ENCODE measurements around the gene CNBD2. TPM values are rescaled to one million over a fixed set of nuclear protein-coding genes. Genes with fewer than 3 reads are reported as not detected.
"Not testable (repeated sequence)": the region's sequence is repeated elsewhere in the genome, so short reads cannot be mapped to it uniquely, and the experiment has no call there.

The CNBD2 gene
- total RNA-seq, 4 donors from 2014 or later, result 2.0 to 6.3 (median 4.1) TPM

GRCh38 chr20:36010076-36010475, 41.7 kb downstream of the CNBD2 start:
- DNase-seq (ENCODE audit: low spot score), result no peak
- no peak for ATAC-seq (ENCODE audit: low FRiP score)
- no peak for TF ChIP-seq CTCF (IDR thresholded peaks at IDR 0.05)

- DNase-seq (ENCODE audit: low spot score) (no peak), ATAC-seq (ENCODE audit: low FRiP score) (no peak)
- no peak for TF ChIP-seq CTCF (IDR thresholded peaks at IDR 0.05)
These were observed 42.4 kb downstream of the CNBD2 start for GRCh38 chr20:36010825-36011224.

- DNase-seq (ENCODE audit: low spot score), result no peak
- no peak for ATAC-seq (ENCODE audit: low FRiP score)
- no peak for TF ChIP-seq CTCF (IDR thresholded peaks at IDR 0.05)
These were observed 47.5 kb downstream of the CNBD2 start for GRCh38 chr20:36015806-36016403.

GRCh38 chr20:36017048-36017951, 48.9 kb downstream of the CNBD2 start:
- DNase-seq (ENCODE audit: low spot score) (no peak), ATAC-seq (ENCODE audit: low FRiP score) (no peak)
- no peak for TF ChIP-seq CTCF (IDR thresholded peaks at IDR 0.05)

GRCh38 chr20:36018208-36018988, 50.0 kb downstream of the CNBD2 start:
- no peak for TF ChIP-seq CTCF (IDR thresholded peaks at IDR 0.05)
- ATAC-seq (ENCODE audit: low FRiP score), result no peak

GRCh38 chr20:36026131-36026530, 57.7 kb downstream of the CNBD2 start:
- not testable (repeated sequence) for ATAC-seq (ENCODE audit: low FRiP score); DNase-seq (ENCODE audit: low spot score)

More at GRCh38 chr20:36018208-36018988, 50.0 kb downstream of the CNBD2 start:
- DNase-seq (ENCODE audit: low spot score), result no peak

All from omental fat pad (tissue), 4 donors.